ENCODE data around the gene ANXA9. TPM values are rescaled to one million over a fixed set of nuclear protein-coding genes. Genes with fewer than 3 reads are reported as not detected.
A peak's percentile ranks its signal among the peaks of the same experiment; 100 is the strongest.

Gene ANXA9
- total RNA-seq, 2 experiments from 2014 or later = not detected

- DNase-seq (no peak), ATAC-seq (no peak)
- ChIA-PET CTCF (interaction anchor here (1.0 to 10.1 kb wide), 9 partner anchors 8 to 427 kb away, joined by 3 to 164 read pairs (median 5); partner anchors contain the start of genes ANXA9 and MINDY1), POLR2A (interaction anchor here (0.9 to 1.5 kb wide), 4 partner anchors 9 to 72 kb away, joined by 3 to 6 read pairs (median 4); partner anchors contain the start of gene MINDY1)
- Mint-ChIP-seq H3K9me3 (ENCODE audit: insufficient read depth) (no peaks in the 10 kb centered on the region), H3K4me1 (ENCODE audit: low read depth) (peaks cover 28% of the 10 kb centered on the region), H3K4me3 (no peak overlapping the region), H3K36me3 (ENCODE audit: low read depth) (peaks cover 30% of the 10 kb centered on the region), H3K27ac (no peak overlapping the region), H3K27me3 (ENCODE audit: low read depth) (no peaks in the 10 kb centered on the region)
Observed at GRCh38 chr1:150997126-150997872, 15.2 kb downstream of the ANXA9 start.

- ChIA-PET POLR2A (interaction anchor here (0.9 to 1.5 kb wide), 3 partner anchors 8 to 60 kb away, joined by 3 to 6 read pairs (median 4); partner anchors contain the start of gene MINDY1), CTCF (interaction anchor here (0.6 to 10.1 kb wide), 4 partner anchors 7 to 532 kb away, joined by 3 to 164 read pairs (median 48); partner anchors contain the start of genes ANXA9 and MINDY1)
- peaks cover 34% of the 10 kb centered on the region for H3K4me1 Mint-ChIP-seq (ENCODE audit: low read depth)
- no peaks in the 10 kb centered on the region for H3K9me3 Mint-ChIP-seq (ENCODE audit: insufficient read depth)
- H3K36me3 Mint-ChIP-seq (ENCODE audit: low read depth) = peaks cover 33% of the 10 kb centered on the region
- ATAC-seq (no peak), DNase-seq (no peak)
- H3K4me3 Mint-ChIP-seq = no peak overlapping the region
- no peak overlapping the region for H3K27ac Mint-ChIP-seq
- H3K27me3 Mint-ChIP-seq (ENCODE audit: low read depth) = no peaks in the 10 kb centered on the region
Observed at GRCh38 chr1:150997949-150998348, 15.9 kb downstream of the ANXA9 start.

- DNase-seq = no peak
- Mint-ChIP-seq H3K4me1 (ENCODE audit: low read depth) (peaks cover 44% of the 10 kb centered on the region), H3K4me3 (no peak overlapping the region), H3K27me3 (ENCODE audit: low read depth) (no peaks in the 10 kb centered on the region), H3K27ac (peak overlapping the region; percentile 11), H3K36me3 (ENCODE audit: low read depth) (peaks cover 33% of the 10 kb centered on the region), H3K9me3 (ENCODE audit: insufficient read depth) (no peaks in the 10 kb centered on the region)
- ATAC-seq = no peak
- ChIA-PET POLR2A (no interaction called here), CTCF (interaction anchor here (0.8 to 10.1 kb wide), 3 partner anchors 13 to 302 kb away, joined by 3 to 164 read pairs (median 6); partner anchors contain the start of genes ANXA9 and GOLPH3L)
Observed at GRCh38 chr1:150999051-150999674, 17.1 kb downstream of the ANXA9 start.

- H3K36me3 Mint-ChIP-seq (ENCODE audit: low read depth) = peaks cover 33% of the 10 kb centered on the region
- no peak overlapping the region for H3K4me3 Mint-ChIP-seq
- H3K27me3 Mint-ChIP-seq (ENCODE audit: low read depth) = no peaks in the 10 kb centered on the region
- no peak overlapping the region for H3K27ac Mint-ChIP-seq
- H3K4me1 Mint-ChIP-seq (ENCODE audit: low read depth) = peaks cover 51% of the 10 kb centered on the region
- no peak for DNase-seq
- ATAC-seq = no peak
- H3K9me3 Mint-ChIP-seq (ENCODE audit: insufficient read depth) = no peaks in the 10 kb centered on the region
- POLR2A ChIA-PET = no interaction called here
- CTCF ChIA-PET = interaction anchor here (1.2 to 10.1 kb wide), 2 partner anchors 12 to 17 kb away, joined by 6 to 164 read pairs; partner anchors contain the start of gene ANXA9
Observed at GRCh38 chr1:150999926-151000325, 17.8 kb downstream of the ANXA9 start.

GRCh38 chr1:151000408-151000807, 18.3 kb downstream of the ANXA9 start:
- Mint-ChIP-seq H3K36me3 (ENCODE audit: low read depth) (peaks cover 33% of the 10 kb centered on the region), H3K4me1 (ENCODE audit: low read depth) (peaks cover 53% of the 10 kb centered on the region), H3K9me3 (ENCODE audit: insufficient read depth) (no peaks in the 10 kb centered on the region), H3K27ac (no peak overlapping the region), H3K27me3 (ENCODE audit: low read depth) (no peaks in the 10 kb centered on the region), H3K4me3 (no peak overlapping the region)
- DNase-seq = no peak
- ChIA-PET CTCF (interaction anchor here (3.6 to 10.1 kb wide), 2 partner anchors 17 to 24 kb away, joined by 11 to 164 read pairs; partner anchors contain the start of gene ANXA9), POLR2A (interaction anchor here (0.5 kb wide), 1 partner anchor 54 kb away, joined by 3 read pairs; no protein-coding TSS in a partner anchor)
- ATAC-seq = no peak

GRCh38 chr1:151001602-151002001, 19.5 kb downstream of the ANXA9 start:
- ChIA-PET CTCF (interaction anchor here (0.7 to 10.1 kb wide), 4 partner anchors 18 to 98 kb away, joined by 3 to 164 read pairs (median 7); partner anchors contain the start of gene ANXA9), POLR2A (no interaction called here)
- Mint-ChIP-seq H3K36me3 (ENCODE audit: low read depth) (peaks cover 33% of the 10 kb centered on the region), H3K27ac (no peak overlapping the region), H3K4me1 (ENCODE audit: low read depth) (peaks cover 59% of the 10 kb centered on the region), H3K4me3 (no peak overlapping the region), H3K27me3 (ENCODE audit: low read depth) (no peaks in the 10 kb centered on the region), H3K9me3 (ENCODE audit: insufficient read depth) (no peaks in the 10 kb centered on the region)
- ATAC-seq (no peak), DNase-seq (no peak)

- ChIA-PET CTCF (interaction anchor here (0.9 to 10.1 kb wide), 5 partner anchors 6 to 98 kb away, joined by 3 to 164 read pairs (median 60); partner anchors contain the start of gene ANXA9), POLR2A (no interaction called here)
- DNase-seq = no peak
- ATAC-seq = no peak
- Mint-ChIP-seq H3K4me1 (ENCODE audit: low read depth) (peaks cover 63% of the 10 kb centered on the region), H3K36me3 (ENCODE audit: low read depth) (peaks cover 31% of the 10 kb centered on the region), H3K27me3 (ENCODE audit: low read depth) (no peaks in the 10 kb centered on the region), H3K9me3 (ENCODE audit: insufficient read depth) (no peaks in the 10 kb centered on the region), H3K4me3 (no peak overlapping the region), H3K27ac (no peak overlapping the region)
Observed at GRCh38 chr1:151002051-151002450, 20.0 kb downstream of the ANXA9 start.

GRCh38 chr1:151002611-151003010, 20.5 kb downstream of the ANXA9 start:
- ChIA-PET CTCF (interaction anchor here (1.2 to 5.9 kb wide), 5 partner anchors 7 to 236 kb away, joined by 3 to 94 read pairs (median 11); partner anchors contain the start of gene ANXA9), POLR2A (no interaction called here)
- ATAC-seq (no peak), DNase-seq (no peak)
- Mint-ChIP-seq H3K9me3 (ENCODE audit: insufficient read depth) (no peaks in the 10 kb centered on the region), H3K4me1 (ENCODE audit: low read depth) (peaks cover 69% of the 10 kb centered on the region), H3K27ac (peak overlapping the region; percentile 80), H3K4me3 (peak overlapping the region; percentile 39), H3K36me3 (ENCODE audit: low read depth) (peaks cover 28% of the 10 kb centered on the region), H3K27me3 (ENCODE audit: low read depth) (no peaks in the 10 kb centered on the region)

- Mint-ChIP-seq H3K4me3 (peak overlapping the region; percentile 39), H3K27me3 (ENCODE audit: low read depth) (no peaks in the 10 kb centered on the region), H3K27ac (peak overlapping the region; percentile 80), H3K4me1 (ENCODE audit: low read depth) (peaks cover 74% of the 10 kb centered on the region), H3K36me3 (ENCODE audit: low read depth) (peaks cover 28% of the 10 kb centered on the region), H3K9me3 (ENCODE audit: insufficient read depth) (no peaks in the 10 kb centered on the region)
- ChIA-PET POLR2A (interaction anchor here (0.9 kb wide), 1 partner anchor 30 kb away, joined by 4 read pairs; no protein-coding TSS in a partner anchor), CTCF (interaction anchor here (0.6 to 5.9 kb wide), 6 partner anchors 7 to 425 kb away, joined by 3 to 94 read pairs (median 8); partner anchors contain the start of gene ANXA9)
- ATAC-seq (no peak), DNase-seq (no peak)
Observed at GRCh38 chr1:151003180-151003579, 21.1 kb downstream of the ANXA9 start.

- peak overlapping the region; percentile 98 for H3K4me3 Mint-ChIP-seq
- POLR2A ChIA-PET = interaction anchor here (0.6 to 2.0 kb wide), 15 partner anchors 8 to 1558 kb away, joined by 3 to 8 read pairs (median 4); partner anchors contain the start of genes APH1A, C1orf56, CERS2 and GOLPH3L
- no peaks in the 10 kb centered on the region for H3K27me3 Mint-ChIP-seq (ENCODE audit: low read depth)
- DNase-seq (no peak), ATAC-seq (no peak)
- no peaks in the 10 kb centered on the region for H3K9me3 Mint-ChIP-seq (ENCODE audit: insufficient read depth)
- peaks cover 80% of the 10 kb centered on the region for H3K4me1 Mint-ChIP-seq (ENCODE audit: low read depth)
- H3K36me3 Mint-ChIP-seq (ENCODE audit: low read depth) = peaks cover 18% of the 10 kb centered on the region
- H3K27ac Mint-ChIP-seq = peak overlapping the region; percentile 91
- CTCF ChIA-PET = interaction anchor here (1.0 to 5.9 kb wide), 22 partner anchors 10 to 446 kb away, joined by 3 to 94 read pairs (median 6); partner anchors contain the start of genes ANXA9, C1orf56, CDC42SE1 and GABPB2
Observed at GRCh38 chr1:151005729-151006319, 23.7 kb downstream of the ANXA9 start.

Data from activated CD8-positive, alpha-beta T cell treated with anti-CD3 and anti-CD28 coated beads, Interleukin-2, amount 10 ng/mL, durations not matched to agents 7 days and 5 days (primary cell).